Raji (cell line): ENCODE results near the gene DSCAM.

Experiments used
- POLR2A ChIP-seq: IDR thresholded peaks from 2 replicates; pipeline ENCODE4 v1.6.1; 2011; ENCODE audit warnings: low read depth, low read length, control low read depth; ENCODE audit not compliant: insufficient read depth

The DSCAM gene

DNA sequence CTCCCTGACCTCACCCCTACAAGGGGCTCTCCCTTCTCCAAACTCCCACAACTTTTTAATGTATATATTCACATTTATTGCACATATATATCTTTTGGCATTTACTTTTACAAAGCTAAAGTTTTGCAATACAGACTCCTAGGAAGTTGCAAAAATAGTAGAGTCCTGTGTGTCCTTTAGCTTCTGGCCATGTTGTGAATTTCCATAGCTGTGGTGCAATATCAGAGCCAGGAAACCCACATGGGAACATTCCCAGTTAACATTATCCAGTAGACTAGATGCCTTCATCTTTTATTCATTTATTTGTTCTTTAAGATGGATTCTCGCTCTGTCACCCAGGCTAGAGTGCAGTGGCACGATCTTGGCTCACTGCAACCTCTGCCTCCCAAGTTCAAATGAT is 636.7 kb downstream of the DSCAM start:
- no peak for TF ChIP-seq POLR2A

- no peak for TF ChIP-seq POLR2A
Observed at GRCh38 chr21:40208948-40209345, 638.0 kb downstream of the DSCAM start.

GRCh38 chr21:40208206-40208947 is 638.6 kb downstream of the DSCAM start:
- TF ChIP-seq POLR2A, result no peak

DNA sequence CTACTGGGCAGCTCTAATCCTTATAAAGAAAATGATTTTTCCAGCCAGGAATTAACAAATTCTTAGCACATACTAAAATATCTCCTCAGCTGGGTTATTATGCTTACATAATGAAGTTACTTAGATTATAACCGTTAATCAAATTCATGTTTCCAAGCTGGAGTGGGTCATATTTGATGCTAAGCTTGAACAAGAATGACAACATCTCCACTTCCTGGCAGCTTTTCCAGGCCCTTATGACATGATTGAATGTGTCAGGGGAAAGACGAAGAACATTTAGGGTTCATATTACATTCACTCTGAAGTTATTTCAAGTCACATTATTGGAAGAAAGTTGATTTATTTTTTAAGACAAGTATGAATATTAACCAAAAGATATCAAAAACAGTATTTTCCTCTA is 646.0 kb downstream of the DSCAM start:
- no peak for TF ChIP-seq POLR2A

- TF ChIP-seq POLR2A, result no peak
Observed at GRCh38 chr21:40200126-40200525, 646.8 kb downstream of the DSCAM start.

DNA sequence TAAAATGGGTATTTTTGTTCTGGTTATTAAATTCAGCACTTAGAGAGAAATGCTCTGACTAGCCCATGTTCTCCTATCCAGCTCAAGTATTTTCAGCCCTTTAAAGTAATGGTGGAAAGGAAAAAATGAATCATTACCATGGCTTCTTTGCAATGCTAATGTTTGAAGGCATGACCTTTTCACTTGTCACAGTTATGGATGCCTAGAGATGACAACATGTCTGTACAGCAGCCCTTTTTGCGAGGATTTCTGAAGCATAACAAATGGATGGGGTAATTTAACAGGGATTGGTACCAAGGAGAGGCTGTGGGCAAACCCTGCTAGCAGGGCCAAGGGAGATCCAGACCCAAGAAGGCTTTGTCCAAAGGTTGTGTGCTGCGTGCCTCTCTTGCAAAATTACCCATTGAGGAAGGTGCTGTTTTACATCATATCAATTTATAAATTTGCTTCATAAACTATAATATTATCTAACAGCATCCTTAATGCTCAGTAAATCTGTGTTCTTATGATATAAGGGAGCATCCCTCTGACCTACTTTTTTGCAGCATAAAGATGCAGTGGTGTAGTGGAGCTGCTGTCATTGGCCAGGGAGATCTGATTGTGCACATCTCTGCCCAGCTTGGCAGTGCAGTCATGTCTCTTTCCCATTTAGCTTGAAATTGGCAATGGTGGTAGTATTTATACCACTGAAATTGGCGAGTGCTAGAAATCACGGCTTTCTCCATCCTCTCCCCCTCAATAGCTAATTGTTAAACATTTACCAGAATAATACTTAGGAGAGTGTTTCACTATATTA is 652.6 kb downstream of the DSCAM start:
- no peak for TF ChIP-seq POLR2A

DNA sequence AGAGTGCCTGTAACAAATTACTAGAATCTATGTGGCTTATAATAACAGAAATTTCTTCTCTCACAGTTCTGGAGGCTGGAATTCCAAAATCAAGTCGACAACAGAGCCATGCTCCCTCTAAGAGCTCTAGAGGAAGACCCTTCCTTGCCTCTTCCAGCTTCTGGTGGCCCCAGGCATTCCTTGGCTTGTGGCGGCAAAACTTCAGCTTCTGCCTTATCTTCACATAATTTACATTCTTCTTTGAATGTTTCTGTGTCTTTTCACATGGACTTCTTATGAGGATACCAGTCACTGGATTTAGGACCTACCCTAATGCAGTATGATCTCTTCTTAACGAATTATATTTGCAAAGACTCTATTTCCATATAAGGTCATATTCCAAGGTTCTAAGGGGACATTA is 655.3 kb downstream of the DSCAM start:
- no peak for TF ChIP-seq POLR2A

GRCh38 chr21:40191196-40191595 is 655.8 kb downstream of the DSCAM start:
- no peak for TF ChIP-seq POLR2A

DNA sequence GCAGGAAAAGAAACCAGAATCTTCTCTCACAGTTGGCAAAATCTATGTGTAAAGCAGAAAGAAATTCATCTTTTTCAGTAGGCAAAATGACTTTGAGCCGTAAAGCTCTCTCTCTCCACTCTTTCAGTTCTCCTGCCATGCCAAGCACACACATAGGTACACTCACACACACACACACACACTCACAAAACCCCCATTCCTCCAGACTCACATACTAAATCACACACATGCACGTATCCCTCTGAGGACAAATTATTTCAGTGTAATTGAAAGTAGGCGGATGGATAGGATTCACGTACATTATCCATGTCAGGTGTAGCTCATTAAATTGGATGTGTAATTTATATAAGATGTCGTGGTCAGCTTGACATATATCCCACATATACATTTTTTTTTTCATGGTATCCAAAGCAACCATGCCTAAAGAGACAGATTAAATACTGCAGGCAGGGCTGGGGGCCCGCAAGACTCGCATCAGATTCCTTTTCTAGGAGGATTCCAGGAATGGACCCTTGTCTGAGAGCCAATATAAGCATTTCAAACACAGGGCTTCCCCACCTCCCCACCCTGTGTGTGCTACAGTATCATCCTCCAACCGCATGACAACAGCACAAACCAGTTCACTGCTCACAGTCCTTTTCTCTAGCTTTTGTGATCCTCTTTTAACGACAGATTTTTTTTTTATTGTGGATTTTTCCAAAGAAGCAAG is 658.9 kb downstream of the DSCAM start:
- TF ChIP-seq POLR2A, result no peak

- no peak for TF ChIP-seq POLR2A
Observed at GRCh38 chr21:40187244-40187643, 659.7 kb downstream of the DSCAM start.

DNA sequence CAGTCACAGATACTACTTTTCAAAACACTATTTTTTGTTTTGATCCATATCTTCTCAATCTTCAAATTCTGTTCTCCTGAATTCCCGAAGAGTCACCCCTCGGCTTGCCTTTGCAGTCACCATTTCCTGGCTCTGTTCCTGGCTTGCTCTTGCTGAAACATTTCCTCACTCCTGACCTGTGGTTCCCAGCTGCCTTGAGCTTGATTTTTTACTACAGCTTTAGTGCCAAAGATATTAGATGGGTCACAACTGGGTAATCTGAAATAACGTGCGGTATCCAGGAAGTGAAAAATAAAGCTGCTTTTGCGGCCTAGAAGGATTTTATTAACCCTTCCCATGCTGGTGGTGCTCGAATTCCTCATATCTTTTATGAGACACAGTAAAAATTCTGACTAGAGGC is 660.9 kb downstream of the DSCAM start:
- TF ChIP-seq POLR2A, result no peak

GRCh38 chr21:40185208-40185607 is 661.8 kb downstream of the DSCAM start:
- TF ChIP-seq POLR2A, result no peak

GRCh38 chr21:40179166-40179565 is 667.8 kb downstream of the DSCAM start:
- no peak for TF ChIP-seq POLR2A

GRCh38 chr21:40178726-40179125 is 668.2 kb downstream of the DSCAM start:
- no peak for TF ChIP-seq POLR2A

DNA sequence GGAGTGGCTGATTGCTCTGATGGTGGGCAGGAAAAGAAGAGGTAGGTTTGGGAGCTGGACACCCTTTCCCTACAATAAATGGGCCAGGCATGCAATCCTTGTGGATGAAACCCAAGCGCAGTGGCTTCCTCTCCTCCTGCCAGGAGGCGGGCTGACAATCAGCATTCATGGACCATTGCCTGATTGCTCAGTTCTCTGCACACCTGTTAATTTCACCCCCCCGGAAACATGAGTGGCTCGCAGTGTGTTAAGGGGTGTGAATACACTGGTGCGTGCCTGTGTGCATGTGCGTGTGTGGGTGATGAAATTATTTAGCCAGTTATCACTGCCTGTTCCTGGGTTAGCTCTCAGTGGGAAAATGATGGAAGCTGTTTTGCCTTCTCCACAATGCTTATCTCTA is 669.0 kb downstream of the DSCAM start:
- TF ChIP-seq POLR2A, result no peak

DNA sequence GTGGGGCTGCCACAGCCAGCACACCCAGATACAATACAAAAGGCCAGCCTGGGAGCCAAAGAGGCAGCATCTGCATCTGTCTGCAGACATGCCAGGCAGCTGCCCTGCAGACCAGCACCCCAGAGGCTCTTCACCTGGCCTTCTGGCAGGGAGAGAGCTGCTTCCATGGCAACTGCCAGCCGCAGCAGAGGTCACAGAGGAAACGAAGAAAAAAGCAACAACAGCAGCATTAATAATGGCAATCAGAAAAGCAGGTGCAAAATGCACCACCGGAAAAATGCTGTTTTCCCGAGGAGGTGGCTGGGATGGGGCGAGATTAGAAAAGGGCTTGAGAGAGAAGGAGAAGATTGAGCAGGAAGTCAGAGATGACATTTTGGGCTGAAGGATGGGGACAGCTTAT is 670.2 kb downstream of the DSCAM start:
- no peak for TF ChIP-seq POLR2A
